ENCODE results near the gene MGMT. TPM values are rescaled to one million over a fixed set of nuclear protein-coding genes. Genes with fewer than 3 reads are reported as not detected.

Gene MGMT
- total and polyA plus RNA-seq, 4 donors = 28.2 to 79.1 (median 46.0) TPM

DNA sequence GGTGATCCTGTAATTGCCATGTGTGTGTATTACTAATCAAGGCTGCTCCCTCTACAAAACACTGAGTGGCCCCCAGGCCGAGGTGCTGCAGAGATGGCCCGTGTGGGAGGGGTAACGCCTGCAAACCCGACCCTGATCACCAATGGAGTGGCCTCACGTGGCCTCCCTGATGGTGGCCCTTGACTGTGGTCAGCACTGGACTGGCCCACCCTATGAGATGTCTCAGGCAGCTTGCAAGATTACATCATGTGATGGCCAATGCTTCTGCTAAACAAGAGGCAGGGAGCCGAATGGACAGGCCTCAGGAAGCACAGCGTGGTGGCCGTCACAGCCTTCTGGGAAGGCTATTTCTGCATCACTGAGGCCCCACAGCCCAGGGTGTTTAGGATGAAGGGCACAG lies 186.4 kb downstream of the MGMT start (continued):
- TF ChIP-seq, protein P1, sequence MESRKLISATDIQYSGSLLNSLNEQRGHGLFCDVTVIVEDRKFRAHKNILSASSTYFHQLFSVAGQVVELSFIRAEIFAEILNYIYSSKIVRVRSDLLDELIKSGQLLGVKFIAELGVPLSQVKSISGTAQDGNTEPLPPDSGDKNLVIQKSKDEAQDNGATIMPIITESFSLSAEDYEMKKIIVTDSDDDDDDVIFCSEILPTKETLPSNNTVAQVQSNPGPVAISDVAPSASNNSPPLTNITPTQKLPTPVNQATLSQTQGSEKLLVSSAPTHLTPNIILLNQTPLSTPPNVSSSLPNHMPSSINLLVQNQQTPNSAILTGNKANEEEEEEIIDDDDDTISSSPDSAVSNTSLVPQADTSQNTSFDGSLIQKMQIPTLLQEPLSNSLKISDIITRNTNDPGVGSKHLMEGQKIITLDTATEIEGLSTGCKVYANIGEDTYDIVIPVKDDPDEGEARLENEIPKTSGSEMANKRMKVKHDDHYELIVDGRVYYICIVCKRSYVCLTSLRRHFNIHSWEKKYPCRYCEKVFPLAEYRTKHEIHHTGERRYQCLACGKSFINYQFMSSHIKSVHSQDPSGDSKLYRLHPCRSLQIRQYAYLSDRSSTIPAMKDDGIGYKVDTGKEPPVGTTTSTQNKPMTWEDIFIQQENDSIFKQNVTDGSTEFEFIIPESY (IDR thresholded peaks at IDR 0.05) = no peak

DNA sequence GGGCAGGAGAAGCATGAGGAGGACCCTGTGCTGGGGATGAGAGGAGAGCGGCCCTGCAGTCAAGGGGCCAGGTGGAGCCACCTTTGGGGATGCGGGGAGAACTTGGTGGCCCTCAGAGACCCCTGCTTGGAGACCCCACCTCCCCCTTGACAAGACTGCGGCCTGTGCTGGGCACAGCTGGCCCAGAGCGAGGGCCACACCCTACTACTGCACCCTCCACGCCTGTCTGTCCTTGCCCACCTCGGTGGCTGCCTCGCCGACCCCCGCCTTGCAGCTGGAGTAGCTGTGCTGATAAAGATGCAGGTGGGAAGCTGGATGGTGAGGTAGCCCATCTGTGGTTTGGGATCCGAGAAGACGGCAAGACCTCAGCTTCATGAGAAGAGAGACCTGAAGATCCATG lies 186.8 kb downstream of the MGMT start:
- no peaks in the 10 kb centered on the region for H3K9me3 ChIP-seq (ENCODE audit: control insufficient read depth in 4 of 4, low read length in 3 of 4)
- H3K27me3 ChIP-seq (ENCODE audit: control insufficient read depth in 4 of 4, insufficient read depth in 4 of 4, low read length in 3 of 4) = no peaks in the 10 kb centered on the region
- TF ChIP-seq, protein P2, sequence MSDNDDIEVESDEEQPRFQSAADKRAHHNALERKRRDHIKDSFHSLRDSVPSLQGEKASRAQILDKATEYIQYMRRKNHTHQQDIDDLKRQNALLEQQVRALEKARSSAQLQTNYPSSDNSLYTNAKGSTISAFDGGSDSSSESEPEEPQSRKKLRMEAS (IDR thresholded peaks at IDR 0.05) = no peak
- TF ChIP-seq JUND (IDR thresholded peaks at IDR 0.05) (no peak), SP1 (IDR thresholded peaks at IDR 0.05) (no peak), NR2F2 (IDR thresholded peaks at IDR 0.05) (no peak), FOXA2 (IDR thresholded peaks at IDR 0.05) (no peak), YY1 (IDR thresholded peaks at IDR 0.05) (no peak)
- no peak overlapping the region for H3K9ac ChIP-seq (ENCODE audit: low read depth in 1 of 2, low read length in 2 of 2)
- peaks cover 0 to 3% (median under 1%) of the 10 kb centered on the region in 4 donors for H3K36me3 ChIP-seq (ENCODE audit: control insufficient read depth in 4 of 4, insufficient read depth in 3 of 4, low read depth in 1 of 4, low read length in 3 of 4)
- 98% methylated on average over 11 of the region's 11 CpGs for WGBS
- no peak for DNase-seq (ENCODE audit: low spot score)
- H3K4me1 ChIP-seq (ENCODE audit: control insufficient read depth in 4 of 4, insufficient read depth in 4 of 4, low read length in 3 of 4) = no peaks in the 10 kb centered on the region
- H3K4me3 ChIP-seq (ENCODE audit: low read depth in 1 of 3, low read length in 3 of 3) = no peak overlapping the region
- H3K27ac ChIP-seq (ENCODE audit: low read depth in 1 of 2, low read length in 2 of 2) = no peak overlapping the region

DNA sequence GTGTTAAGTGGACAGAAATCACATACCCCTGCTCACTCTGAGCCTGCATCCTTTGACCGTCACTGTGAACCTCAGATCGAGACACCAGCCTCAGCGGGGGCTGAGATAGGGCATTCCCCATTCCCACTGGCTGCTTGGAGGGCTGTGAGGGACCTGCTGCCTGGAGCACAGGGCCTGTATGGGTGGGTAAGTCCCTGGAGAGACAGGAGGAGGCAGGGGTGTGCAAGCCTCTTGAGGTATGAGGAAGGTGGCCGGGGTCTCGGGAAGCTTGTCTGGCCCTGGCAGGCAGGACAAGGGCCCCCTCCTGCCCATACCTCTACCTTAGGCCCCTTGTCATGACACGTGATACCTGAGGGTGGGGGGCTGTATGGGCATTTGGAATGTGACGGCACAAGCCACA lies 187.4 kb downstream of the MGMT start:
- Histone ChIP-seq H3K4me3 (ENCODE audit: low read depth in 1 of 3, low read length in 3 of 3) (no peak overlapping the region), H3K9ac (ENCODE audit: low read depth in 1 of 2, low read length in 2 of 2) (no peak overlapping the region), H3K27ac (ENCODE audit: low read depth in 1 of 2, low read length in 2 of 2) (no peak overlapping the region), H3K4me1 (ENCODE audit: control insufficient read depth in 4 of 4, insufficient read depth in 4 of 4, low read length in 3 of 4) (no peaks in the 10 kb centered on the region), H3K27me3 (ENCODE audit: control insufficient read depth in 4 of 4, insufficient read depth in 4 of 4, low read length in 3 of 4) (no peaks in the 10 kb centered on the region), H3K9me3 (ENCODE audit: control insufficient read depth in 4 of 4, low read length in 3 of 4) (no peaks in the 10 kb centered on the region), H3K36me3 (ENCODE audit: control insufficient read depth in 4 of 4, insufficient read depth in 3 of 4, low read depth in 1 of 4, low read length in 3 of 4) (peaks cover 0 to 3% (median under 1%) of the 10 kb centered on the region in 4 donors)
- DNase-seq (ENCODE audit: low spot score) = no peak
- TF ChIP-seq FOXA1 (IDR thresholded peaks at IDR 0.05) = no peak
- TF ChIP-seq HNF4G (IDR thresholded peaks at IDR 0.05) = no peak
- TF ChIP-seq, protein P3, sequence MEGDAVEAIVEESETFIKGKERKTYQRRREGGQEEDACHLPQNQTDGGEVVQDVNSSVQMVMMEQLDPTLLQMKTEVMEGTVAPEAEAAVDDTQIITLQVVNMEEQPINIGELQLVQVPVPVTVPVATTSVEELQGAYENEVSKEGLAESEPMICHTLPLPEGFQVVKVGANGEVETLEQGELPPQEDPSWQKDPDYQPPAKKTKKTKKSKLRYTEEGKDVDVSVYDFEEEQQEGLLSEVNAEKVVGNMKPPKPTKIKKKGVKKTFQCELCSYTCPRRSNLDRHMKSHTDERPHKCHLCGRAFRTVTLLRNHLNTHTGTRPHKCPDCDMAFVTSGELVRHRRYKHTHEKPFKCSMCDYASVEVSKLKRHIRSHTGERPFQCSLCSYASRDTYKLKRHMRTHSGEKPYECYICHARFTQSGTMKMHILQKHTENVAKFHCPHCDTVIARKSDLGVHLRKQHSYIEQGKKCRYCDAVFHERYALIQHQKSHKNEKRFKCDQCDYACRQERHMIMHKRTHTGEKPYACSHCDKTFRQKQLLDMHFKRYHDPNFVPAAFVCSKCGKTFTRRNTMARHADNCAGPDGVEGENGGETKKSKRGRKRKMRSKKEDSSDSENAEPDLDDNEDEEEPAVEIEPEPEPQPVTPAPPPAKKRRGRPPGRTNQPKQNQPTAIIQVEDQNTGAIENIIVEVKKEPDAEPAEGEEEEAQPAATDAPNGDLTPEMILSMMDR (IDR thresholded peaks at IDR 0.05; ENCODE audit: low read depth, low read length, missing input control) = no peak
- no peak for TF ChIP-seq JUND (IDR thresholded peaks at IDR 0.05)
- TF ChIP-seq NR2F2 (IDR thresholded peaks at IDR 0.05) = no peak
- TF ChIP-seq HNF4A (conservative IDR thresholded peaks at IDR 0.05) = no peak
- TF ChIP-seq, protein P4, sequence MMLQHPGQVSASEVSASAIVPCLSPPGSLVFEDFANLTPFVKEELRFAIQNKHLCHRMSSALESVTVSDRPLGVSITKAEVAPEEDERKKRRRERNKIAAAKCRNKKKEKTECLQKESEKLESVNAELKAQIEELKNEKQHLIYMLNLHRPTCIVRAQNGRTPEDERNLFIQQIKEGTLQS (IDR thresholded peaks at IDR 0.05) = no peak
- TF ChIP-seq GABPA (IDR thresholded peaks at IDR 0.05 in 1 of 2, conservative IDR thresholded peaks at IDR 0.05 in 1 of 2) = no peak
- TF ChIP-seq FOXA2 (IDR thresholded peaks at IDR 0.05) = no peak
- WGBS = 98% methylated on average over 7 of the region's 7 CpGs

Data from liver (tissue), 9 donors.